Coronary artery (tissue), 2 donors: ENCODE data around the gene NRCAM.

ENCODE experiments used
- DNase-seq: peaks from one replicate; pipeline ENCODE4 v3.0.0-alpha.2; 2017; ENCODE audit warnings: low spot score
- H3K27ac ChIP-seq, 2 donors: fragments of 200-600 bp; sonication (generic); one replicate each; pipeline ENCODE4 v1.5.1; 2016 to 2019
- H3K4me3 ChIP-seq: fragments of 200-600 bp; sonication (generic); 2 replicates; pipeline ENCODE4 v1.5.1; 2016; ENCODE audit warnings: mild to moderate bottlenecking, moderate library complexity
- TF ChIP-seq, protein P1 (sequence below): fragments of 200-600 bp; sonication (generic); IDR thresholded peaks from one replicate; pipeline ENCODE4 v1.5.1; 2019; ENCODE audit warnings: antibody characterized with exemption

The NRCAM gene

GRCh38 chr7:108143658-108144420 lies 312.4 kb downstream of the NRCAM start:
- DNase-seq = no peak
- H3K4me3 ChIP-seq = no peak overlapping the region
- H3K27ac ChIP-seq = no peak overlapping the region
- TF ChIP-seq, protein P1, sequence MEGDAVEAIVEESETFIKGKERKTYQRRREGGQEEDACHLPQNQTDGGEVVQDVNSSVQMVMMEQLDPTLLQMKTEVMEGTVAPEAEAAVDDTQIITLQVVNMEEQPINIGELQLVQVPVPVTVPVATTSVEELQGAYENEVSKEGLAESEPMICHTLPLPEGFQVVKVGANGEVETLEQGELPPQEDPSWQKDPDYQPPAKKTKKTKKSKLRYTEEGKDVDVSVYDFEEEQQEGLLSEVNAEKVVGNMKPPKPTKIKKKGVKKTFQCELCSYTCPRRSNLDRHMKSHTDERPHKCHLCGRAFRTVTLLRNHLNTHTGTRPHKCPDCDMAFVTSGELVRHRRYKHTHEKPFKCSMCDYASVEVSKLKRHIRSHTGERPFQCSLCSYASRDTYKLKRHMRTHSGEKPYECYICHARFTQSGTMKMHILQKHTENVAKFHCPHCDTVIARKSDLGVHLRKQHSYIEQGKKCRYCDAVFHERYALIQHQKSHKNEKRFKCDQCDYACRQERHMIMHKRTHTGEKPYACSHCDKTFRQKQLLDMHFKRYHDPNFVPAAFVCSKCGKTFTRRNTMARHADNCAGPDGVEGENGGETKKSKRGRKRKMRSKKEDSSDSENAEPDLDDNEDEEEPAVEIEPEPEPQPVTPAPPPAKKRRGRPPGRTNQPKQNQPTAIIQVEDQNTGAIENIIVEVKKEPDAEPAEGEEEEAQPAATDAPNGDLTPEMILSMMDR = no peak

DNA sequence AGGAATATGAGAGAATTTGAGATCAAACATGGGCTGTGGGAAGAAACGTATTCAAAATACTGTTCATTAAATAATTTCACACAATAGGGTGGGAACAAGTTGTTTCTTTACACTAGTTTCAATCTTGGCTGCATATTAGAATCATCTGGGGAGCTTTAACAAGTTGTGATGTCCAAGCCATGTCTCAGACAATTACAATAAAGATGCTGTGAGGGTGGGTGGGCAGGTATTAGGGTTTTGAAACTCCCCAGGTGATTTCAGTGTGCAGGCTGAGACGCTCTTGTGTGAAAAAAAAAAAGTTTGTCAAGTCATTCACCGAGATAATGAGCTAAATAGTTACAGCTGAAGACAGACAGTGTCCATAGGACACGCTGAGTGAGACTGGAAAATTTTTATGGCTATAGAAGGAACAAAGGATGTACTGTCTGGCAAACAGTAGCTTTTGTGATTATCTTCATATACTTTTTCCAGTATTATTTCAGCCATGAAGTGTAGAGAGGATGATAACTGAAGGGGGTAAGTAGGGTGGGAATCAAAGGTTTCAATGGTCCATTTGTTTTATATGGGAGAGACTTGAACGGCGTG lies 313.5 kb downstream of the NRCAM start:
- TF ChIP-seq, protein P1 = no peak
- Histone ChIP-seq H3K4me3 (no peak overlapping the region), H3K27ac (no peak overlapping the region)
- DNase-seq = no peak

DNA sequence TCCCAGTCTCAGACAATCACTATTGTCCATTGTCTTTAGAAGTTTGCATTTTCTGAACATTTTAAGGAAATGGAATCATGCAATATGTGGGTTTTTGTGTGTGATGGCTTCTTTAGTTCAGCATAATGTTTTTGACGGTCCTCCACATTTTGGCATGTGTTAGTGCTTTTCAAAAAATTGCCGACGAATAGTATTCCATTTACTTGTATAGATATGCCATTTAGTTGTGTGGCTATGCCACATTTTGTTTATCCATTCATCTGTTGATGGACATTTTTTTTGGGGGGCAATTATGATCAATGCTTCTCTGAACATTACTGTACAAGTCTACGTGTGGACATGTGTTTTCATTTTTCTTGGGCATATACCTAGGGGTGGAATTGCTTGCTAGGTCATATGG lies 314.1 kb downstream of the NRCAM start:
- TF ChIP-seq, protein P1 = no peak
- H3K4me3 ChIP-seq = no peak overlapping the region
- H3K27ac ChIP-seq = no peak overlapping the region
- no peak for DNase-seq

DNA sequence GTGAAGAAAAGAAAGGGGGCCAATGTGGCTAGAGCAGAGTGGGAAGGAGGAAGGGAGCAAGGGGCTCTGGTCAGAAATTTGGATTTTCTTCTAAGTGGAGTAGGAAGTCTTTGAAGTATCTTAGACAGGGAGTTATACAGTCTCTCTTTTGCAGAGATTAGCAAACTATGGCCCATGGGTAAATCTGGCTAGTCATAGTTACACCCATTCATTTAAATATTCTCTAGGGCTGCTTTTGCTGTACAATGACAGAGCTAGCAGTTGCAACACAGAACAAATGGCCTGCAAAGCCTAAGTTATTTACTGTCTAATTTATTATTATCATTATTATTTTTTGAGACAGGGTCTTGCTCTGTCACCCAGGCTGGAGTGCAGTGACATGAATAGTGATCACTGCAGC lies 315.6 kb downstream of the NRCAM start:
- Histone ChIP-seq H3K4me3 (no peak overlapping the region), H3K27ac (no peak overlapping the region)
- TF ChIP-seq, protein P1 = no peak
- DNase-seq = no peak

DNA sequence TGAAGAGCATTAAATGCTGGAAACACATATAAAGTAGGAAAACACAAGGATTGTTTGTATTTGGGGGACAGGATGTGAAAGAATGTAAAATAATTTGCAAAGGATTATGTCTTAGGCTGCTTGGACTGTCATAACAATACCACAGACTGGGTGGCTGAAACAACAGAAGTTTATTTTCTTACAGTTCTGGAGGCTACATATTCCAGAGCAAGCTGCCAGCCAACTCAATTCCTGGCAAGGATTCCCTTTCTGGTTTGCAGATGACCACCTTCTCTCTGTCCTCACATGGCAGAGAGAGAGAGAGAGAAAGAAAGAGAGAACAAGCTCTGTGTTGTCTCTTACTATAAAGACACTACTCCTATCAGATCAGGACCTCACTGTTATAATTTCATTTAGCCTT lies 317.3 kb downstream of the NRCAM start:
- TF ChIP-seq, protein P1 = no peak
- Histone ChIP-seq H3K27ac (no peak overlapping the region), H3K4me3 (no peak overlapping the region)
- no peak for DNase-seq

- TF ChIP-seq, protein P1 = no peak
Measured at GRCh38 chr7:108137993-108138392, 318.2 kb downstream of the NRCAM start.

GRCh38 chr7:108137040-108137439 lies 319.2 kb downstream of the NRCAM start:
- TF ChIP-seq, protein P1 = no peak
- H3K27ac ChIP-seq = no peak overlapping the region
- H3K4me3 ChIP-seq = no peak overlapping the region
- DNase-seq = no peak

More at GRCh38 chr7:108137993-108138392, 318.2 kb downstream of the NRCAM start:
- no peak overlapping the region for H3K27ac ChIP-seq
- no peak for DNase-seq
- H3K4me3 ChIP-seq = no peak overlapping the region
